IMR-90 (cell line): ENCODE results near the gene SLC38A4.

Source experiments
- CTCF ChIP-seq: conservative IDR thresholded peaks from 2 replicates; pipeline ENCODE4 v1.5.1; 2012; ENCODE audit warnings: mild to moderate bottlenecking, low read depth, low read length, improper control_type of control experiment
- ELK1 ChIP-seq: fragments of 150-350 bp; IDR thresholded peaks from 2 replicates; pipeline ENCODE4 v1.6.1; 2016; ENCODE audit warnings: low read depth, mild to moderate bottlenecking, low read length, moderate library complexity, borderline replicate concordance
- MXI1 ChIP-seq: IDR thresholded peaks from 2 replicates; pipeline ENCODE4 v1.6.1; 2012; ENCODE audit warnings: low read depth, mild to moderate bottlenecking, low read length, moderate library complexity, borderline replicate concordance
- POLR2A ChIP-seq: IDR thresholded peaks from 2 replicates; pipeline ENCODE4 v1.6.1; 2012; ENCODE audit warnings: mild to moderate bottlenecking, low read depth, low read length
- USF2 ChIP-seq: fragments of 150-350 bp; IDR thresholded peaks from 2 replicates; pipeline ENCODE4 v1.6.1; 2017; ENCODE audit warnings: mild to moderate bottlenecking, antibody characterized with exemption, low read length, low read depth

GRCh38 chr12:46865311-46865710 is 39.5 kb upstream of the SLC38A4 start:
- TF ChIP-seq CTCF (no peak), MXI1 (no peak), USF2 (no peak), POLR2A (no peak), ELK1 (no peak)
